CD8-positive, alpha-beta memory T cell (primary cell): ENCODE results near the gene GARIN1A. TPM values are rescaled to one million over a fixed set of nuclear protein-coding genes. Genes with fewer than 3 reads are reported as not detected.

Experiments
- CTCF ChIA-PET: fragments of 350-600 bp; sonication (Branson Sonifier 250); formaldehyde crosslinking; loops from one replicate; lab custom pipeline; 2021; ENCODE audit warnings: antibody characterized with exemption; lab: Charles Lee
- POLR2A ChIA-PET: fragments of 350-600 bp; sonication (Branson Sonifier 250); formaldehyde crosslinking; loops from one replicate; lab custom pipeline; 2021; ENCODE audit warnings: antibody characterized with exemption; lab: Charles Lee
- DNase-seq, 5 donors: peaks; one replicate each; pipeline versions ENCODE4 v3.0.0 to v3.0.0-alpha.2; 2020 to 2022; ENCODE audit warnings: mixed read lengths in 1 of 5
- H3K27ac ChIP-seq: one replicate; pipeline ENCODE4 v1.7.0; 2013; ENCODE audit warnings: low read depth, mild to moderate bottlenecking, low read length, moderate library complexity
- H3K27me3 ChIP-seq: 2 replicates; pipeline ENCODE4 v1.7.0; 2013; ENCODE audit warnings: low read length, mild to moderate bottlenecking; ENCODE audit not compliant: insufficient read depth, poor library complexity, severe bottlenecking
- H3K36me3 ChIP-seq: 2 replicates; pipeline ENCODE4 v1.7.0; 2013; ENCODE audit warnings: mild to moderate bottlenecking, low read length, moderate library complexity; ENCODE audit not compliant: insufficient read depth
- H3K4me1 ChIP-seq: 2 replicates; pipeline ENCODE4 v1.7.0; 2013; ENCODE audit warnings: mild to moderate bottlenecking, low read length, moderate library complexity; ENCODE audit not compliant: insufficient read depth
- H3K4me3 ChIP-seq: 2 replicates; pipeline ENCODE4 v1.7.0; 2013; ENCODE audit warnings: mild to moderate bottlenecking, low read length
- H3K9me3 ChIP-seq: 2 replicates; pipeline ENCODE4 v1.7.0; 2013; ENCODE audit warnings: mild to moderate bottlenecking, low read length
- H3K27ac Mint-ChIP-seq, 8 donors: one replicate each; pipeline ENCODE4 v1.8.0; 2020 to 2021; ENCODE audit warnings: mixed read lengths in 8 of 8, mild to moderate bottlenecking in 6 of 8, inconsistent platforms in 3 of 8, moderate library complexity in 3 of 8
- H3K27me3 Mint-ChIP-seq, 2 donors: one replicate each; pipeline ENCODE4 v1.8.0; 2020 to 2021; ENCODE audit warnings: mixed read lengths in 2 of 2, mild to moderate bottlenecking in 1 of 2, moderate library complexity in 1 of 2
- H3K36me3 Mint-ChIP-seq, 3 donors: one replicate each; pipeline ENCODE4 v1.8.0; 2020 to 2021; ENCODE audit warnings: mixed read lengths in 3 of 3, inconsistent platforms in 1 of 3, mild to moderate bottlenecking in 1 of 3
- H3K4me1 Mint-ChIP-seq, 3 donors: one replicate each; pipeline ENCODE4 v1.8.0; 2020 to 2021; ENCODE audit warnings: mixed read lengths in 3 of 3, inconsistent platforms in 1 of 3, mild to moderate bottlenecking in 1 of 3
- H3K4me3 Mint-ChIP-seq, 7 donors: one replicate each; pipeline ENCODE4 v1.8.0; 2020 to 2021; ENCODE audit warnings: mixed read lengths in 7 of 7, mild to moderate bottlenecking in 6 of 7, moderate library complexity in 4 of 7, inconsistent platforms in 2 of 7
- H3K9me3 Mint-ChIP-seq, 5 donors: one replicate each; pipeline ENCODE4 v1.8.0; 2020 to 2022; ENCODE audit warnings: mixed read lengths in 5 of 5, mild to moderate bottlenecking in 3 of 5, moderate library complexity in 2 of 5, inconsistent platforms in 1 of 5
- polyA plus RNA-seq: library from polyadenylated mRNA; unstranded; fragments of 300-500 nt; fragmentation: Illumina TruSeq; gene quantifications from one replicate; pipeline ENCODE4 v1.2.3, GENCODE V29; 2021
- total RNA-seq, 2 experiments: library from RNA; stranded (reverse); gene quantifications; one replicate each; pipeline ENCODE4 v1.2.3, GENCODE V29; 2021

GARIN1A gene
- total and polyA plus RNA-seq, 3 experiments from 2014 or later = 0.22 to 0.61 (median 0.37) TPM

GRCh38 chr7:128708235-128708634 lies 36.1 kb downstream of the GARIN1A start:
- Histone ChIP-seq H3K36me3 (no peaks in the 10 kb centered on the region), H3K27me3 (no peaks in the 10 kb centered on the region), H3K9me3 (no peaks in the 10 kb centered on the region), H3K27ac (no peak overlapping the region), H3K4me1 (no peaks in the 10 kb centered on the region), H3K4me3 (no peak overlapping the region)
- ChIA-PET CTCF (interaction anchor here (1.6 kb wide), 1 partner anchor 31 kb away, joined by 4 read pairs; the partner anchor contains the start of gene CALU), POLR2A (no interaction called here)
- DNase-seq = no peak
- Mint-ChIP-seq H3K9me3 (no peaks in the 10 kb centered on the region), H3K4me3 (no peak overlapping the region), H3K27me3 (peaks cover 2 to 7% of the 10 kb centered on the region in 2 donors), H3K27ac (no peak overlapping the region), H3K4me1 (no peaks in the 10 kb centered on the region), H3K36me3 (peaks cover 0 to 8% (median 0%) of the 10 kb centered on the region in 3 donors)

- Histone ChIP-seq H3K4me1 (no peaks in the 10 kb centered on the region), H3K9me3 (no peaks in the 10 kb centered on the region), H3K27ac (no peak overlapping the region), H3K27me3 (no peaks in the 10 kb centered on the region), H3K36me3 (no peaks in the 10 kb centered on the region), H3K4me3 (no peak overlapping the region)
- H3K9me3 Mint-ChIP-seq = no peaks in the 10 kb centered on the region
- no peaks in the 10 kb centered on the region for H3K4me1 Mint-ChIP-seq
- H3K4me3 Mint-ChIP-seq = no peak overlapping the region
- DNase-seq = no peak
- ChIA-PET POLR2A (no interaction called here), CTCF (interaction anchor here (1.6 kb wide), 1 partner anchor 30 kb away, joined by 4 read pairs; the partner anchor contains the start of gene CALU)
- no peak overlapping the region for H3K27ac Mint-ChIP-seq
- peaks cover 0 to 8% (median 0%) of the 10 kb centered on the region in 3 donors for H3K36me3 Mint-ChIP-seq
- H3K27me3 Mint-ChIP-seq = peaks cover 5 to 12% of the 10 kb centered on the region in 2 donors
Measured at GRCh38 chr7:128708824-128709223, 36.7 kb downstream of the GARIN1A start.

GRCh38 chr7:128710481-128710880 lies 38.4 kb downstream of the GARIN1A start:
- H3K36me3 Mint-ChIP-seq = peaks cover 0 to 8% (median 0%) of the 10 kb centered on the region in 3 donors
- H3K4me3 Mint-ChIP-seq = no peak overlapping the region
- no peaks in the 10 kb centered on the region for H3K36me3 ChIP-seq
- no peaks in the 10 kb centered on the region for H3K9me3 ChIP-seq
- no peak overlapping the region for H3K27ac ChIP-seq
- H3K4me1 Mint-ChIP-seq = no peaks in the 10 kb centered on the region
- no peak overlapping the region for H3K27ac Mint-ChIP-seq
- DNase-seq = no peak
- ChIA-PET CTCF (no interaction called here), POLR2A (no interaction called here)
- no peaks in the 10 kb centered on the region for H3K9me3 Mint-ChIP-seq
- no peaks in the 10 kb centered on the region for H3K4me1 ChIP-seq
- H3K4me3 ChIP-seq = no peak overlapping the region
- H3K27me3 ChIP-seq = peaks cover 4% of the 10 kb centered on the region
- peaks cover 7 to 22% of the 10 kb centered on the region in 2 donors for H3K27me3 Mint-ChIP-seq

GRCh38 chr7:128713794-128714193 lies 41.7 kb downstream of the GARIN1A start:
- no peaks in the 10 kb centered on the region for H3K9me3 Mint-ChIP-seq
- Histone ChIP-seq H3K27me3 (peaks cover 8% of the 10 kb centered on the region), H3K36me3 (no peaks in the 10 kb centered on the region), H3K4me1 (no peaks in the 10 kb centered on the region), H3K4me3 (no peak overlapping the region), H3K9me3 (no peaks in the 10 kb centered on the region), H3K27ac (no peak overlapping the region)
- ChIA-PET CTCF (no interaction called here), POLR2A (no interaction called here)
- H3K4me1 Mint-ChIP-seq = no peaks in the 10 kb centered on the region
- H3K36me3 Mint-ChIP-seq = peaks cover 0 to 12% (median 0%) of the 10 kb centered on the region in 3 donors
- no peak overlapping the region for H3K27ac Mint-ChIP-seq
- H3K4me3 Mint-ChIP-seq = no peak overlapping the region
- DNase-seq = no peak
- H3K27me3 Mint-ChIP-seq = peaks cover 12 to 37% of the 10 kb centered on the region in 2 donors

- Mint-ChIP-seq H3K27me3 (peaks cover 12 to 36% of the 10 kb centered on the region in 2 donors), H3K27ac (no peak overlapping the region), H3K4me3 (no peak overlapping the region), H3K4me1 (no peaks in the 10 kb centered on the region), H3K9me3 (no peaks in the 10 kb centered on the region), H3K36me3 (peaks cover 0 to 12% (median 0%) of the 10 kb centered on the region in 3 donors)
- POLR2A ChIA-PET = no interaction called here
- Histone ChIP-seq H3K36me3 (no peaks in the 10 kb centered on the region), H3K27me3 (peaks cover 8% of the 10 kb centered on the region), H3K27ac (no peak overlapping the region), H3K4me3 (no peak overlapping the region), H3K9me3 (no peaks in the 10 kb centered on the region), H3K4me1 (no peaks in the 10 kb centered on the region)
- CTCF ChIA-PET = no interaction called here
- DNase-seq = no peak
Measured at GRCh38 chr7:128714701-128715495, 42.8 kb downstream of the GARIN1A start.

- no peaks in the 10 kb centered on the region for H3K36me3 ChIP-seq
Measured at GRCh38 chr7:128718967-128719642, 47.0 kb downstream of the GARIN1A start.

GRCh38 chr7:128721376-128721775 lies 49.3 kb downstream of the GARIN1A start:
- no peak for DNase-seq
- H3K27me3 Mint-ChIP-seq = peaks cover 3 to 28% of the 10 kb centered on the region in 2 donors
- no peak overlapping the region for H3K4me3 Mint-ChIP-seq
- Histone ChIP-seq H3K4me1 (no peaks in the 10 kb centered on the region), H3K36me3 (no peaks in the 10 kb centered on the region), H3K27me3 (no peaks in the 10 kb centered on the region), H3K27ac (no peak overlapping the region), H3K4me3 (no peak overlapping the region), H3K9me3 (no peaks in the 10 kb centered on the region)
- no peaks in the 10 kb centered on the region for H3K9me3 Mint-ChIP-seq
- no peaks in the 10 kb centered on the region for H3K4me1 Mint-ChIP-seq
- H3K36me3 Mint-ChIP-seq = peaks cover 0 to 4% (median 0%) of the 10 kb centered on the region in 3 donors
- ChIA-PET POLR2A (interaction anchor here (0.6 kb wide), 1 partner anchor 17 kb away, joined by 3 read pairs; no protein-coding TSS in a partner anchor), CTCF (no interaction called here)
- no peak overlapping the region for H3K27ac Mint-ChIP-seq

More at GRCh38 chr7:128718967-128719642, 47.0 kb downstream of the GARIN1A start:
- no peak for DNase-seq
- H3K9me3 ChIP-seq = no peaks in the 10 kb centered on the region
- ChIA-PET CTCF (no interaction called here), POLR2A (no interaction called here)
- peaks cover 7 to 24% of the 10 kb centered on the region in 2 donors for H3K27me3 Mint-ChIP-seq
- peaks cover 0 to 4% (median 0%) of the 10 kb centered on the region in 3 donors for H3K36me3 Mint-ChIP-seq
- H3K4me3 ChIP-seq = no peak overlapping the region
- no peaks in the 10 kb centered on the region for H3K9me3 Mint-ChIP-seq
- H3K27me3 ChIP-seq = peaks cover 8% of the 10 kb centered on the region
- no peak overlapping the region for H3K4me3 Mint-ChIP-seq
- H3K27ac ChIP-seq = no peak overlapping the region
- no peak overlapping the region for H3K27ac Mint-ChIP-seq
- no peaks in the 10 kb centered on the region for H3K4me1 ChIP-seq
- H3K4me1 Mint-ChIP-seq = no peaks in the 10 kb centered on the region
